Fibroblast of lung (primary cell): ENCODE results near the gene SCRN2. TPM values are rescaled to one million over a fixed set of nuclear protein-coding genes. Genes with fewer than 3 reads are reported as not detected.

Experiments used
- DNase-seq, 2 donors: peaks; one replicate each; pipeline versions ENCODE4 v3.0.0 to v3.0.0-alpha.2; 2010; ENCODE audit warnings: low read depth in 2 of 2
- H2AFZ ChIP-seq: 2 replicates; pipeline ENCODE4 v1.5.1; 2012; ENCODE audit warnings: low read length, control low read depth, inconsistent platforms
- H3K27ac ChIP-seq: 2 replicates; pipeline ENCODE4 v1.5.1; 2011; ENCODE audit warnings: low read length, control low read depth; ENCODE audit not compliant: insufficient read depth
- H3K27me3 ChIP-seq: 2 replicates; pipeline ENCODE4 v1.5.1; 2011; ENCODE audit warnings: mild to moderate bottlenecking, low read length; ENCODE audit not compliant: control insufficient read depth, insufficient read depth
- H3K36me3 ChIP-seq: 2 replicates; pipeline ENCODE4 v1.5.1; 2011; ENCODE audit warnings: low read length; ENCODE audit not compliant: control insufficient read depth, insufficient read depth
- H3K4me1 ChIP-seq: 2 replicates; pipeline ENCODE4 v1.5.1; 2011; ENCODE audit warnings: low read length; ENCODE audit not compliant: control insufficient read depth, insufficient read depth; ENCODE audit errors: extremely low read depth
- H3K4me2 ChIP-seq: 2 replicates; pipeline ENCODE4 v1.5.1; 2011; ENCODE audit warnings: low read length, control low read depth; ENCODE audit not compliant: insufficient read depth; ENCODE audit errors: extremely low read depth
- H3K4me3 ChIP-seq, 4 experiments: fragments of 200-600 bp in 1 of 4; sonication (generic) in 1 of 4; replicated peaks in 1 of 4; 2 replicates each; pipeline ENCODE4 v1.5.1; 2011 to 2016; ENCODE audit warnings: low read length in 4 of 4, low read depth in 3 of 4, mild to moderate bottlenecking in 3 of 4, control low read depth in 2 of 4, inconsistent platforms in 1 of 4, mixed read lengths in 1 of 4; ENCODE audit not compliant: insufficient read depth in 1 of 4; ENCODE audit errors: control extremely low read depth in 1 of 4
- H3K79me2 ChIP-seq: 2 replicates; pipeline ENCODE4 v1.5.1; 2012; ENCODE audit warnings: mild to moderate bottlenecking, low read length, inconsistent platforms; ENCODE audit not compliant: control insufficient read depth, insufficient read depth
- H3K9ac ChIP-seq: 2 replicates; pipeline ENCODE4 v1.5.1; 2011; ENCODE audit warnings: mild to moderate bottlenecking, low read length, control low read depth; ENCODE audit not compliant: insufficient read depth
- H3K9me3 ChIP-seq: 2 replicates; pipeline ENCODE4 v1.5.1; 2012; ENCODE audit warnings: low read depth, low read length; ENCODE audit not compliant: control insufficient read depth, insufficient read depth
- H4K20me1 ChIP-seq: 2 replicates; pipeline ENCODE4 v1.5.1; 2011; ENCODE audit warnings: low read length; ENCODE audit not compliant: control insufficient read depth, insufficient read depth; ENCODE audit errors: extremely low read depth
- EZH2 ChIP-seq: IDR thresholded peaks from 2 replicates; pipeline ENCODE4 v1.5.1; 2012; ENCODE audit warnings: low read length, control low read depth, mild to moderate bottlenecking; ENCODE audit errors: missing control alignments
- polyA plus RNA-seq, 2 donors: library from polyadenylated mRNA; depleted of rRNA in 1 of 2; stranded (reverse) in 1 of 2; unstranded in 1 of 2; fragments of >200 nt; gene quantifications; 2 replicates each; pipeline ENCODE4 v1.2.1, GENCODE V29; 2011 to 2012; ENCODE audit warnings: missing spikeins in 1 of 2
- total RNA-seq: library from RNA; depleted of rRNA; stranded (reverse); fragments of >200 nt; gene quantifications from 2 replicates; pipeline ENCODE4 v1.2.1, GENCODE V29; 2014
- TF ChIP-seq, protein P1 (sequence below), 2 donors: IDR thresholded peaks in 1 of 2; conservative IDR thresholded peaks in 1 of 2; 1 replicate in 1 of 2; 2 replicates in 1 of 2; pipeline ENCODE4 v1.5.1; 2011 to 2012; ENCODE audit warnings: low read length in 2 of 2, control low read depth in 1 of 2, inconsistent platforms in 1 of 2, low read depth in 1 of 2, mild to moderate bottlenecking in 1 of 2

SCRN2 gene
- total and polyA plus RNA-seq, 2 donors (not counting 1 experiment from before 2014, with no cell fraction given) = 10.6 to 40.8 TPM

GRCh38 chr17:47871048-47871447 lies 30.0 kb upstream of the SCRN2 start:
- Histone ChIP-seq H3K4me3 (no peak overlapping the region), H3K4me1 (no peaks in the 10 kb centered on the region), H3K9ac (no peak overlapping the region), H2AFZ (no peak overlapping the region), H3K4me2 (no peak overlapping the region), H3K79me2 (no peaks in the 10 kb centered on the region), H3K9me3 (no peaks in the 10 kb centered on the region), H3K27ac (no peak overlapping the region), H3K36me3 (no peaks in the 10 kb centered on the region), H3K27me3 (peaks cover 42% of the 10 kb centered on the region), H4K20me1 (no peaks in the 10 kb centered on the region)
- DNase-seq = no peak
- TF ChIP-seq EZH2 = no peak
- TF ChIP-seq, protein P1, sequence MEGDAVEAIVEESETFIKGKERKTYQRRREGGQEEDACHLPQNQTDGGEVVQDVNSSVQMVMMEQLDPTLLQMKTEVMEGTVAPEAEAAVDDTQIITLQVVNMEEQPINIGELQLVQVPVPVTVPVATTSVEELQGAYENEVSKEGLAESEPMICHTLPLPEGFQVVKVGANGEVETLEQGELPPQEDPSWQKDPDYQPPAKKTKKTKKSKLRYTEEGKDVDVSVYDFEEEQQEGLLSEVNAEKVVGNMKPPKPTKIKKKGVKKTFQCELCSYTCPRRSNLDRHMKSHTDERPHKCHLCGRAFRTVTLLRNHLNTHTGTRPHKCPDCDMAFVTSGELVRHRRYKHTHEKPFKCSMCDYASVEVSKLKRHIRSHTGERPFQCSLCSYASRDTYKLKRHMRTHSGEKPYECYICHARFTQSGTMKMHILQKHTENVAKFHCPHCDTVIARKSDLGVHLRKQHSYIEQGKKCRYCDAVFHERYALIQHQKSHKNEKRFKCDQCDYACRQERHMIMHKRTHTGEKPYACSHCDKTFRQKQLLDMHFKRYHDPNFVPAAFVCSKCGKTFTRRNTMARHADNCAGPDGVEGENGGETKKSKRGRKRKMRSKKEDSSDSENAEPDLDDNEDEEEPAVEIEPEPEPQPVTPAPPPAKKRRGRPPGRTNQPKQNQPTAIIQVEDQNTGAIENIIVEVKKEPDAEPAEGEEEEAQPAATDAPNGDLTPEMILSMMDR (conservative IDR thresholded peaks at IDR 0.05 in 1 of 2, IDR thresholded peaks at IDR 0.05 in 1 of 2; ENCODE audit: low read depth in 1 of 2, low read length in 2 of 2) = no peak

GRCh38 chr17:47870056-47870455 lies 29.0 kb upstream of the SCRN2 start:
- no peaks in the 10 kb centered on the region for H3K4me1 ChIP-seq
- no peaks in the 10 kb centered on the region for H3K36me3 ChIP-seq
- H3K4me2 ChIP-seq = no peak overlapping the region
- H3K79me2 ChIP-seq = no peaks in the 10 kb centered on the region
- TF ChIP-seq, protein P1 (conservative IDR thresholded peaks at IDR 0.05 in 1 of 2, IDR thresholded peaks at IDR 0.05 in 1 of 2; ENCODE audit: low read depth in 1 of 2, low read length in 2 of 2) = no peak
- no peak for TF ChIP-seq EZH2
- peaks cover 39% of the 10 kb centered on the region for H3K27me3 ChIP-seq
- H4K20me1 ChIP-seq = no peaks in the 10 kb centered on the region
- no peak for DNase-seq
- no peak overlapping the region for H2AFZ ChIP-seq
- H3K9ac ChIP-seq = no peak overlapping the region
- H3K4me3 ChIP-seq = no peak overlapping the region
- no peak overlapping the region for H3K27ac ChIP-seq
- H3K9me3 ChIP-seq = no peaks in the 10 kb centered on the region

GRCh38 chr17:47869114-47869513 lies 28.0 kb upstream of the SCRN2 start:
- H3K27ac ChIP-seq = no peak overlapping the region
- H3K9me3 ChIP-seq = no peaks in the 10 kb centered on the region
- H3K4me2 ChIP-seq = no peak overlapping the region
- H2AFZ ChIP-seq = no peak overlapping the region
- H4K20me1 ChIP-seq = no peaks in the 10 kb centered on the region
- no peaks in the 10 kb centered on the region for H3K79me2 ChIP-seq
- no peak overlapping the region for H3K9ac ChIP-seq
- DNase-seq = no peak
- TF ChIP-seq, protein P1 (conservative IDR thresholded peaks at IDR 0.05 in 1 of 2, IDR thresholded peaks at IDR 0.05 in 1 of 2; ENCODE audit: low read depth in 1 of 2, low read length in 2 of 2) = no peak
- TF ChIP-seq EZH2 = no peak
- H3K27me3 ChIP-seq = peaks cover 39% of the 10 kb centered on the region
- H3K4me3 ChIP-seq = no peak overlapping the region
- H3K4me1 ChIP-seq = no peaks in the 10 kb centered on the region
- no peaks in the 10 kb centered on the region for H3K36me3 ChIP-seq
